Mucosa of descending colon (tissue), 3 donors: ENCODE results near the gene DLGAP1. TPM values are rescaled to one million over a fixed set of nuclear protein-coding genes. Genes with fewer than 3 reads are reported as not detected.

Experiments
- ATAC-seq: fragments of 200-7000 bp; cut with Tn5 transposase; one replicate; pipeline ENCODE4 v1.9.1; 2020; ENCODE audit warnings: mild to moderate bottlenecking, moderate library complexity
- DNase-seq, 3 donors: peaks; one replicate each; pipeline ENCODE4 v3.0.0-alpha.2; 2020
- H3K36me3 ChIP-seq: fragments of 200-600 bp; one replicate; pipeline ENCODE4 v1.8.0; 2021; ENCODE audit warnings: low read depth, mild to moderate bottlenecking
- H3K4me1 ChIP-seq: fragments of 200-600 bp; one replicate; pipeline ENCODE4 v1.8.0; 2021; ENCODE audit warnings: low read depth, mild to moderate bottlenecking
- H3K4me3 ChIP-seq: fragments of 200-600 bp; one replicate; pipeline ENCODE4 v1.8.0; 2021; ENCODE audit warnings: mild to moderate bottlenecking
- H3K9me3 ChIP-seq: fragments of 200-600 bp; one replicate; pipeline ENCODE4 v1.8.0; 2021; ENCODE audit warnings: mild to moderate bottlenecking
- CTCF ChIP-seq: fragments of 200-600 bp; IDR thresholded peaks from one replicate; pipeline ENCODE4 v1.8.0; 2022; ENCODE audit warnings: antibody characterized with exemption, mild to moderate bottlenecking
- intact Hi-C, 2 donors: fragments of 100-400 bp; cut with DNase I in 1 of 2; cut with micrococcal nuclease in 1 of 2; formaldehyde crosslinking; loops; one replicate each; pipeline versions ENCODE4 v1.11.0 to v1.11.1; 2022; cut with DNase I, micrococcal nuclease
- total RNA-seq, 3 donors: library from RNA; stranded (reverse); fragmentation: NEBNext Ultra II Directional in 2 of 3; extraction: Animal tissue kit (Norgen Biotek cat#: 25700) in 2 of 3; gene quantifications; one replicate each; pipeline versions ENCODE4 v1.2.1 to v1.2.4, GENCODE V29; 2021 to 2023
- donor health status: DM: no; HTN: no; CAD: no; lungs with moderate emphysema.
- donor health status: DM: no; HTN: no; CAD: no.
- donor health status: DM: no; HTN: yes; CAD: no.

The DLGAP1 gene
- total RNA-seq, 3 donors from 2014 or later, result 0.46 to 6.8 (median 4.1) TPM

- Histone ChIP-seq H3K4me1 (no peaks in the 10 kb centered on the region), H3K9me3 (no peaks in the 10 kb centered on the region), H3K4me3 (no peak overlapping the region), H3K36me3 (no peaks in the 10 kb centered on the region)
- DNase-seq (no peak), ATAC-seq (no peak)
- intact Hi-C loops, result no loop called here
- no peak for TF ChIP-seq CTCF
Observed at GRCh38 chr18:4264347-4264791, 190.7 kb downstream of the DLGAP1 start.

GRCh38 chr18:4260107-4260506 lies 195.0 kb downstream of the DLGAP1 start:
- no peak for TF ChIP-seq CTCF
- DNase-seq, result no peak
- no peaks in the 10 kb centered on the region for H3K4me1 ChIP-seq
- H3K4me3 ChIP-seq, result no peak overlapping the region
- intact Hi-C loops, result no loop called here
- no peaks in the 10 kb centered on the region for H3K36me3 ChIP-seq
- no peaks in the 10 kb centered on the region for H3K9me3 ChIP-seq
- ATAC-seq, result no peak

- ATAC-seq (no peak), DNase-seq (no peak)
- TF ChIP-seq CTCF, result no peak
- Histone ChIP-seq H3K4me1 (no peaks in the 10 kb centered on the region), H3K36me3 (no peaks in the 10 kb centered on the region), H3K9me3 (no peaks in the 10 kb centered on the region), H3K4me3 (no peak overlapping the region)
- intact Hi-C loops, result no loop called here
Observed at GRCh38 chr18:4256766-4257417, 198.2 kb downstream of the DLGAP1 start.

- no peaks in the 10 kb centered on the region for H3K9me3 ChIP-seq
- TF ChIP-seq CTCF, result no peak
- ATAC-seq, result no peak
- intact Hi-C loops, result no loop called here
- no peaks in the 10 kb centered on the region for H3K4me1 ChIP-seq
- H3K4me3 ChIP-seq, result no peak overlapping the region
- no peak for DNase-seq
- no peaks in the 10 kb centered on the region for H3K36me3 ChIP-seq
Observed at GRCh38 chr18:4254840-4255239, 200.3 kb downstream of the DLGAP1 start.

DNA sequence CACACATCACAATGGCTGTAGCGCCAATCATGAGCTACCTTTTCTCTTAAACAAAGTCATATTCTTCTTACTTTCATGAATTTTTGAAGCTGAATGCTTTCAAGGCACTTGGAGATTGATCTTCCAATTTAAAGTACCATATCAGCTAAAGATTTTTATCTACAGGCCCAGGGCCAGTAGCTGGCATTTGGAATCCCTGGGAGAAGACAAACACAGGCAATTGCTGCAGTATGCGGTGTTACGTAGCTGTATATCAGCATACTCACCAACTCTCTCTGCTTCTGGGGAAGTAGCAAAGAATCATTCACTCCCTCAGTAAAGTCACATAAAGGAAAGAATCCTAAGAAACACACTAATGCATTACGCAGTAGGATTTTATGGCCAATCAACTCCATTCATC lies 202.3 kb downstream of the DLGAP1 start:
- Histone ChIP-seq H3K4me1 (no peaks in the 10 kb centered on the region), H3K4me3 (no peak overlapping the region), H3K36me3 (no peaks in the 10 kb centered on the region), H3K9me3 (no peaks in the 10 kb centered on the region)
- DNase-seq, result no peak
- no peak for ATAC-seq
- no peak for TF ChIP-seq CTCF
- intact Hi-C loops, result no loop called here

GRCh38 chr18:4251873-4252272 lies 203.2 kb downstream of the DLGAP1 start:
- TF ChIP-seq CTCF, result no peak
- H3K4me1 ChIP-seq, result no peaks in the 10 kb centered on the region
- H3K36me3 ChIP-seq, result no peaks in the 10 kb centered on the region
- DNase-seq (no peak), ATAC-seq (no peak)
- intact Hi-C loops, result no loop called here
- H3K4me3 ChIP-seq, result no peak overlapping the region
- H3K9me3 ChIP-seq, result no peaks in the 10 kb centered on the region
